SK-N-SH (cell line): Measurements from ENCODE around the gene DHRSX.

Experiments
- CTCF ChIP-seq: fragments of 200-600 bp; sonication (generic); IDR thresholded peaks from 2 replicates; pipeline ENCODE4 v1.6.1; 2017; ENCODE audit warnings: antibody characterized with exemption, mild to moderate bottlenecking, moderate library complexity
- EZH2phosphoT487 ChIP-seq: fragments of 200-600 bp; sonication (generic); IDR thresholded peaks from 2 replicates; pipeline ENCODE4 v1.6.1; 2017; ENCODE audit warnings: low read depth, mixed run types, mild to moderate bottlenecking, antibody characterized with exemption, moderate library complexity, borderline replicate concordance
- GABPA ChIP-seq: IDR thresholded peaks from 2 replicates; pipeline ENCODE4 v1.4.0; 2012; ENCODE audit warnings: low read depth, mild to moderate bottlenecking
- TF ChIP-seq, protein P1 (sequence below): IDR thresholded peaks from 2 replicates; pipeline ENCODE4; 2012

- TF ChIP-seq CTCF (no peak), GABPA (no peak), EZH2phosphoT487 (no peak)
- TF ChIP-seq, protein P1, sequence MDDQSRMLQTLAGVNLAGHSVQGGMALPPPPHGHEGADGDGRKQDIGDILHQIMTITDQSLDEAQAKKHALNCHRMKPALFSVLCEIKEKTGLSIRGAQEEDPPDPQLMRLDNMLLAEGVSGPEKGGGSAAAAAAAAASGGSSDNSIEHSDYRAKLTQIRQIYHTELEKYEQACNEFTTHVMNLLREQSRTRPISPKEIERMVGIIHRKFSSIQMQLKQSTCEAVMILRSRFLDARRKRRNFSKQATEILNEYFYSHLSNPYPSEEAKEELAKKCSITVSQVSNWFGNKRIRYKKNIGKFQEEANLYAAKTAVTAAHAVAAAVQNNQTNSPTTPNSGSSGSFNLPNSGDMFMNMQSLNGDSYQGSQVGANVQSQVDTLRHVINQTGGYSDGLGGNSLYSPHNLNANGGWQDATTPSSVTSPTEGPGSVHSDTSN, result no peak
Measured at GRCh38 chrX:2188330-2188792, 312.4 kb downstream of the DHRSX start.
